Urothelium cell line (cell line): ENCODE results near the gene LRRIQ1.
"Not testable (repeated sequence)": the region's sequence is repeated elsewhere in the genome, so short reads cannot be mapped to it uniquely, and the experiment has no call there.

Experiments used
- DNase-seq: peaks from one replicate; pipeline ENCODE4 v3.0.0; 2011; ENCODE audit warnings: low spot score, mixed read lengths
- FAIRE-seq: peaks from 2 replicates; lab custom pipeline; 2011; peaks lifted over from hg19 to GRCh38; lab: Jason Lieb, UNC

The LRRIQ1 gene

DNA sequence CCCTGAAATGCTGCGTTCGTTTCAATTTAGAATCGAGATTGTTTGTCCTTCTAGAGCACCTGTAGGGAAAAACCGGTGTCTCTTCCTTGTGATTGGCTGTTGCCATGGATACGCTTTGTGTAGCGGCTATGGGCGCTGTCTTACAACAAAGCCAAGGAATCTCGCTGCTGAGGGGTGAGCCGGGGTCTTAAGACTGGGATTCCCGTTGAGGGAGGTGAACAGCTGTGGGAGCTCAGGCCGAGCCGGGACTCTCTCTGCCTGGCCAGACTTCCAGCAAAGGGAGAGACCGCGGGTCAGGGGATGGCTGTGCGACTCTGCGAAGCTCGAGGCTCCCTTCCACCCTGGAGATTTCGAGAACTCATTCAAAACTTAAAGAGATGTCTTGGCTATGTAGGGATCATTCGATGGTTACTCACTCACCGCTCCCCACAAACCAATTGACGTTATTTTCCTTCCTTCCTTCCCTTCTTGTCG lies at the start of gene LRRIQ1, which contains the start of gene TSPAN19:
TSS of gene LRRIQ1 (plus strand) at position 118 of the 474 bp plus-strand sequence. CDS start 1,826 bp downstream, outside the sequence.
TSS of gene TSPAN19 (minus strand) at position 44 of the 474 bp plus-strand sequence. CDS start 6,331 bp downstream, outside the sequence.
- DNase-seq (peak; percentile 73), FAIRE-seq (no peak)

- FAIRE-seq, result no peak
- no peak for DNase-seq
These were observed 49.6 kb upstream of the LRRIQ1 start for GRCh38 chr12:84986586-84986985.

DNA sequence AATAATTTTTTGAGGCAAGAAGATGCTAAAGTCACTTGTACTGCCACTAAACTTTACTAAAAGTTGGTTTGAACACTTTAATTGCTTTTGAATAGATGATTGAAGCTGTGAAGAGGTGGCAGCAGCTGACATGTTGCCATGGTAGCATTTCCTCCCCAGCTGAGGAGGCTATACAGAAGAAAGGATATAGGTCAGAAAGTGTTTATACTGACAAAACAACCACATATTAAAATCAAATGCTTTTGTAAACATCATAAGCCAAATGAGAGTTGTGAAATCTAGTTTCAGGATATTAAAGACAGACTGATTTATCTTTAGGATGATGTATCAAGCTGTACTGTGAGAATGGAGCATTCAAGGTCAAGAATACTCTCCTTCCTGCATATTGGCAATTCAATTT lies 41.7 kb upstream of the LRRIQ1 start:
- no peak for DNase-seq
- no peak for FAIRE-seq

DNA sequence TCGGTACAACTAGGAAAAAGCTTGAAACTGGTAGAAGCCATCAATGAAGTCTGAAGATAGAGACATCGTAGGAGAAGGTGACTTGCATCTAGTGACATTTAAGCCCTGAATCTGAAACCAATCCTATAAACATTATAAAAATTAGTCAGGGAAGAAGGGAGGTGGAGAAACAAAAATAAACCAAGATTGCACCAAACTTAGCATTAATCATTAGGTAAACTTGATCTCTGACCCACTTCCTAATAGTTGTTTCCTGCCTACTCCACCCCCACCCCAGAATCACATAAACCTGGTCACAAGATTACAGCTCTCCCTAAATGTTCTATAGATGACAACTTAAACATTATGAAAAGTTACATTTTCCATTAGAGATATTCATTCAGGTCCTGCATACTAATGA lies 40.5 kb upstream of the LRRIQ1 start:
- DNase-seq (no peak), FAIRE-seq (no peak)

- FAIRE-seq (no peak), DNase-seq (no peak)
These were observed 39.4 kb upstream of the LRRIQ1 start for GRCh38 chr12:84996759-84997158.

- no peak for DNase-seq
- no peak for FAIRE-seq
These were observed 37.8 kb upstream of the LRRIQ1 start for GRCh38 chr12:84998341-84998740.

DNA sequence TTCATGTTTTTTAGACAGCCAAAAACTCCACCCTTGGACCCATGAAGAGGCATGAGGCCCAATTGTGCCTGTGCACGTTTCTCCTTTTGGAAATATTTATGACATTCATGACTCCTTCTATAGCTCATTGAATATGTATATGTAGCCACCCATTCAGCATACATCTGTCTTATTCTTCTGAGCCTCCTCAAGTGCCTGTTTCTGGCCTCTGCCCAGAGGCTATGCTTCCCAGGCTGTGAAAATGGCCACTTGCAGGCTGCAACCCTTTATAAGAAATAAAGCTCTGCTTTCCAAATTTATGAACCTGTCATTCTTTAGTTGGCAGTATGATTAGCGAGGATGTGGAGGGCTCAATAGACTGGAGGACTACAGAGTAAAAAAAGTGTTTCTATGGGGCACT lies 35.4 kb upstream of the LRRIQ1 start:
- FAIRE-seq, result no peak
- no peak for DNase-seq

DNA sequence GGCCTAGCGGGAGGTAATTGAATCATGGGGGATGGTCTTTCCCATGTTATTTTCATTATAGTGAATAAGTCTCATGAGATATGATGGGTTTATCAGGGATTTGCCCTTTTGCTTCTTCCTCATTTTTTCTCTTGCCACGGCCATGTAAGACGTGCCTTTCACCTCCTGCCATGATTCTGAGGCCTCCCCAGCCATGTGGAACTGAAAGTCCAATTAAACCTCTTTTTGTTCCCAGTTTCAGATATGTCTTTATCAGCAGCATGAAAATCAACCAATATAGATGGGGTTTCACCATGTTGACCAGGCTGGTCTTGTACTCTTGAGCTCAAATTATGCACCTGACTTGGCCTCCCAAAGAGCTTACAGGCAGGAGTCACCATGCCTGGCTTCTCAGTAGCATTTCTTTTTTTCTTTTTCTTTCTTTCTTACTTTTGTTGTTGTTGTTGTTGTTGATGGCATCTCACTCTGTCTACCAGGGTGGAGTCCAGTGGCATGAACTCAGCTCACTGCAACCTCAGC lies 33.3 kb upstream of the LRRIQ1 start:
- DNase-seq (no peak), FAIRE-seq (no peak)

DNA sequence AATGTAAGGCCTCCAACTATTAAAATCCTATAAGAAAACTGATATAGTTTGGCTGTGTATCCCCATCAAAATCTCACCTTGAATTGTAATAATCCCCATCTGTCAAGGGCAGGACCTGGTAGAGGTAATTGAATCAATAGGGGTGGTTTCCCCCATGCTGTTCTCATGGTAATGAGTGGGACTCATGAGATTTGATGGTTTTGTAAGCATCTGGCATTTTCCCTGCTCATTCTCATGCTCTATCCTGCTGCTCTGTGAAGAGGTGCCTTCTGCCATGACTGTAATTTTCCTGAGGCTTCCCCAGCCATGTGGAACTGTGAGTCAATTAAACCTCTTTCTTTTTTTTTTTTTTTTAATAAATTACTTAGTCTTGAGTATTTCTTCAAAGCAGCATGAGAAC lies 31.9 kb upstream of the LRRIQ1 start:
- FAIRE-seq, result no peak

DNA sequence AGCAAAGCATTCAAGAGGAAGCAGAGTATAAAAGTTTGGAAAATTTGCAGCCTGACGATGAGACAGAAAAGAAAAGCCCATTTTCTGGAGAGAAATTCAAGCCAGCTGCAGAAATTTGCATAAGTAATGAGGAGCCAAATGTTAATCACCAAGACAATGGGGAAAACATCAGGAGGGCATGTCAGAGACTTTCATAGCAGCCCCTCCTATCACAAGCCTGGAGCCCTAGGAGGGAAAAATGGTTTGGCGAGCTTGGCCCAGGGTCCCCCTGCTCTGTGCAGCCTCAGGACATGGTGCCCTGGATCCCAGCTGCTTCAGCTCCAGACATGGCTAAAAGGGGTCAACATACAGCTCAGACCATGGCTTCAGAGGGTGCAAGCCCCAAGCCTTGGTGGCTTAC lies 31.1 kb upstream of the LRRIQ1 start:
- not testable (repeated sequence) for FAIRE-seq

More for the DNA sequence above, 31.9 kb upstream of the LRRIQ1 start:
- DNase-seq, result no peak

DNA sequence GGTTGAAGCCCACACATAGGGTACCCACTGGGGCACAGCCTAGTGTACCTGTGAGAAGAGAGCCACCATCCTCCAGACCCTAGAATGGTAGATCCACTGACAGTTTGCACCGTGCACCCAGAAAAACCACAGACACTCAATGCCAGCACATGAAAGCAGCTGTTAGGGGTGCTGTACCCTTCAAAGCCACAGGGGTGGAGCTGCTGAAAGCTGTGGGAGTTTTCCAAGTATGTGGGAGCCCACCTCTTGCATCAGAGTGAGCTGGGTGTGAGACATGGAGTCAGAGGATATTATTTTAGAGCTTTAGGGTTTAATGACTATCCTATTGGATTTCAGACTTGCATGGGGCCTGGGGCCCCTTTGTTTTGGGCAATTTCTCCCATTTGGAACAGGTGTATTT lies 30.5 kb upstream of the LRRIQ1 start:
- no peak for FAIRE-seq
- no peak for DNase-seq

More for the DNA sequence above, 31.1 kb upstream of the LRRIQ1 start:
- DNase-seq, result not testable (repeated sequence)

GRCh38 chr12:85006206-85006605 lies 29.9 kb upstream of the LRRIQ1 start:
- FAIRE-seq (no peak), DNase-seq (no peak)

- no peak for DNase-seq
These were observed 28.3 kb upstream of the LRRIQ1 start for GRCh38 chr12:85007836-85008235.

DNA sequence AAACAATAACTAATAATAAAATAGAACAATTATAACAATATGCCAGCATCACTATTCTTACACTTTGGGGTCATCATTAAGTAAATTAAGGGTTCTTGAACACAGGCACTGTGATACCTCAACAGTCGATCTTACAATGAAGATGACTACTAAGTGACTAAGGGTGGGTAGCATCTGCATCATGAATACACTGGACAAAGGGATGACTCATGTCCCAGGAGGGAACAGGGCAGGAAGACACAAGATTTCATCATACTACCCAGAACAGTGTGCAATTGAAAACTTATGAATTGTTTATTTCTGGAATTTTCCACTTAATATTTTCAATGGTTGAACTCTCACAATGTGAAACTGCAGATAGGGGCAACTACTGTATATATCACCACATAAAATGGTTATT lies 19.7 kb upstream of the LRRIQ1 start:
- DNase-seq (peak; percentile 47), FAIRE-seq (no peak)

More at GRCh38 chr12:85007836-85008235, 28.3 kb upstream of the LRRIQ1 start:
- no peak for FAIRE-seq

DNA sequence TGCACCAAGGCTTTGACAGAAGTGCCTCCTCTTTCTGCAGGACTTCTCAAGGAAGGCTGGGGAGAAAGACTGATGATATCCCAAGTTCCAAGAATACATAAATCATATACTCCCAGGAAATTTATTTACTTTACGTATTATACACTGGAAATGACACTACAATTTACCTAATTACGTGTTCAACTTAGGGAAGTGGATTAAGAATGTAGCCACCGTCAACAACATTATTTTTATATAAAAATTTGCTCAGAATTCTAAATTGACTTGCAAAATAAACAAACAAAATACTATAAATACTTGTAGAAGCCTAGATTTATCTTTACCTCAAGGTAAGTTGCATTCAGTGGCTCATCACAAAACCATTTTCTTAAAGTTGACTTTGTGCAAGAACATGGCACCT lies 19.0 kb upstream of the LRRIQ1 start:
- DNase-seq (no peak), FAIRE-seq (no peak)

DNA sequence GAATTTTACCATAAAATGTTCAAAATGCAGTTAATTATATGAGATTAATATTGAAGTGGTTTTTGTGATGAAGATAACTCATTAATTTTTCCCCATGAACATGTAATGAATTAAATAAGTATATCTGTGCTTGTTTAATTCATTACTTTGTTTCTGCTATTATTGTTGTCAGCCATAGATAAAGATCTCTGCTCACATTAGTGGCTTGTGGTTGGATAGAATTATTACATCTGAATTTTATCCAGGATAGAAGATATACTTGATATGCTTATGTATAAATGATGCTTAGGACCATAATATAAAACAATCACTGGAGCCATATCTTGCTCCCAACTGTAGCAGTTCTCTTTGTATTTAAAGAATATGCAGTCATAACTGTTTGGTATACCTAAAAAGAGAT lies 18.5 kb upstream of the LRRIQ1 start:
- FAIRE-seq (no peak), DNase-seq (no peak)

GRCh38 chr12:85018098-85018497 lies 18.1 kb upstream of the LRRIQ1 start:
- no peak for FAIRE-seq

GRCh38 chr12:85029456-85029855 lies 6.7 kb upstream of the LRRIQ1 start:
- DNase-seq, result peak; percentile 3
- FAIRE-seq, result no peak

More at GRCh38 chr12:85018098-85018497, 18.1 kb upstream of the LRRIQ1 start:
- DNase-seq, result no peak

GRCh38 chr12:85036733-85037132 lies 582 bp downstream of the LRRIQ1 start:
- FAIRE-seq, result no peak
- no peak for DNase-seq

DNA sequence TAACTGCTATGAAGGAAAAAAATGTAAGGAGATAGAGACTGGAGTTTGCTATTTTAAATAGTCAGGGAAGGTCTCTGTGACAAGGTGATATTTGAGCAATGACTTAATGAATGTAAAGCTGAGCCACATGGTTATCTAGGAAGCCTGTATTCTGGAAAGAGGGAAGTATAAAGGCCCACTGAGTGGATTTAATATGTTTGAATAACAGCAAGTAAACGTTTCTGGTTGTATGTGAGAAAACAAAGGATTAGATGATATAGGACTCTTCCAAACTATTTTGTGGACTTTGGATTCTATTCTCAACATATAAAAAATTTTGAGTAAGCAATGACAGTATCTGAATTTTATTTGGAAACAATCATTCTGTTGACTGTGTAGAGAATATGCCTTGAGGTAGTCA lies 5.2 kb downstream of the LRRIQ1 start:
- no peak for FAIRE-seq
- DNase-seq, result no peak

DNA sequence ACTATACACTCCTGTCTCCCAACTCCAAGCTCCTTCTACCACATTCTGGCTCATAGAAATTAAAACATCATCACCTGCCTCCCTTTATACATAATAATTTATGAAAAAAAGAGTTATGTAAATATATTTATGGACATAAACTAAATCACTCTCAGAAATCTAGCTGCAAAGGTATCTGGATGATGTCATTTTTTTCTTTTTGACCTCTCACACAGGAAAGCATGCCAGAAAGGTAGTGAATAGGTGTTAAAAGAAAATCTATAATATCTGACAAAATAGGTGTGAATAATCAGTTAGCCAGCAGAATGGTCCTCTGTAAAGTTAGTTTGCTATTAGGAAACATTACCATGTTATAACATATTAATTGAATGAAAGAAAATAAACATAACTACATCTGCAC lies 7.7 kb downstream of the LRRIQ1 start:
- DNase-seq (no peak), FAIRE-seq (no peak)

DNA sequence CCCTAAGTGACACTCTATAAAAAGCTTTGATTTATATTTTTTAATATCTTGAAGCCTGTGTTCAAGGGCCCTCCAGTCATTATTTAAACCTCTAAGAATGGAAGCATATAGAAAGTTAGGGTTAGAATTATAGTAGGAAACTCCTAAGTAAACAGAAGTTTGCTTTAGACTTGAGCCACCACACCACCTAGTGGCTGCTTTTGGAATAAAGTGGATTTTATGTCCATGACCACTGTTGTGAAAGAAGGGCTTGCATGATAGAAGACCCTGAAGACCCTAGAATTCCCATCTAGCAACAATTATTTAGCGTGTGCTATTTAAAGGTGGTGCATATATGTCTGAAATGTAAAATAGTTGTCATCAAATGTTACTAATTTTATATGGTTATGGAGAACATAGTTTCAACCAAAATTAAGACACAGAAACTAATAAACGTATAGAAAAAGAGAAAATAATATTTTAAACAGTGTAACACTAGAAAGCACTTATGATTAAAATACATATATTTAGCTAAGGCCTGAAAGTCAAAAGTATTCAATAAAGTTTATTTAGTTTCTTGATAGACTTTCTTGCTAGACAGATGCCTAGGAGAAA lies 21.3 kb downstream of the LRRIQ1 start:
- FAIRE-seq, result no peak
- DNase-seq, result no peak

DNA sequence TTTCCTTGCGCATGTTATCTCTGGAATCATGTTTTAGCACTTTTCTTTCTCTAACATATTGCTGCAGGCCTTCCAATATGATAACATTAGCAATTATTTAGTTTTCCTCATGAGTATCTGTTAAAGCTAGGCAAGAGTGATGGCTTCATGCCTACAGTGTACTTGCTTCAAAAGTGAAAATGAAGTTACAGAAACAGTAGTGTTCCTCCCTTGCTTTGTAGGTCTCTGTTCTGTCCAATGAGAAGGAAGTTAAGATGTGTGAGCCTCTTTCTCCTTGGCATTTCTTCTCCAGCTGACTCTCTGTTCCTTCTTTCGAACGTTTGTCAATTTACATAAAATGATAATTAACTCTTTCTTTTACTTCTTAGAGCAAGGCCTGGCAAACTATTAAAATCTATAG lies 22.2 kb downstream of the LRRIQ1 start:
- DNase-seq, result no peak
- no peak for FAIRE-seq
